CD4-positive, alpha-beta T cell treated with Interferon alpha-2 for 1 hour (primary cell): Measurements from ENCODE around the gene CHRNB1.

Experiments
- DNase-seq, 2 donors: peaks; one replicate each; pipeline ENCODE4 v3.0.0-alpha.2; 2020 to 2022

The CHRNB1 gene

GRCh38 chr17:7415784-7416183, 29.1 kb upstream of the CHRNB1 start:
- no peak for DNase-seq

- no peak for DNase-seq
These were observed 28.5 kb upstream of the CHRNB1 start for GRCh38 chr17:7416323-7416722.

- DNase-seq = no peak
These were observed 27.7 kb upstream of the CHRNB1 start for GRCh38 chr17:7417056-7417655.

- no peak for DNase-seq
These were observed 26.2 kb upstream of the CHRNB1 start for GRCh38 chr17:7418472-7419152.

- DNase-seq = no peak
These were observed 24.8 kb upstream of the CHRNB1 start, which contains the start of gene SPEM1 for GRCh38 chr17:7419819-7420610. TSS of gene SPEM1 (plus strand) at chr17:7420324. CDS start at chr17:7420385, 61 bp downstream.

- no peak for DNase-seq
These were observed 23.7 kb upstream of the CHRNB1 start for GRCh38 chr17:7421186-7421585.

- DNase-seq = no peak
These were observed 21.2 kb upstream of the CHRNB1 start for GRCh38 chr17:7423679-7424078.

- no peak for DNase-seq
These were observed 19.5 kb upstream of the CHRNB1 start, which contains the start of gene SPEM2 for GRCh38 chr17:7425316-7425715. TSS of gene SPEM2 (plus strand) at chr17:7425616. CDS start at chr17:7425689, 73 bp downstream.

GRCh38 chr17:7425756-7426155, 19.1 kb upstream of the CHRNB1 start:
- DNase-seq = no peak

- DNase-seq = no peak
These were observed 18.5 kb upstream of the CHRNB1 start for GRCh38 chr17:7426203-7426863.

- no peak for DNase-seq
These were observed 17.9 kb upstream of the CHRNB1 start for GRCh38 chr17:7426896-7427489.

- no peak for DNase-seq
These were observed 17.3 kb upstream of the CHRNB1 start for GRCh38 chr17:7427549-7427948.

GRCh38 chr17:7428557-7428956, 16.3 kb upstream of the CHRNB1 start, which contains the start of gene SPEM3:
TSS of gene SPEM3 (plus strand) at chr17:7428857. CDS start at chr17:7428903, 46 bp downstream.
- DNase-seq = no peak

GRCh38 chr17:7429722-7430121, 15.1 kb upstream of the CHRNB1 start:
- DNase-seq = no peak

- DNase-seq = no peak
These were observed 13.6 kb upstream of the CHRNB1 start for GRCh38 chr17:7431231-7431630.

GRCh38 chr17:7432296-7432695, 12.6 kb upstream of the CHRNB1 start:
- DNase-seq = no peak

GRCh38 chr17:7435676-7436555, 8.9 kb upstream of the CHRNB1 start:
- peak in 1 of 2 donors; percentile 44 for DNase-seq

GRCh38 chr17:7436556-7437368, 8.1 kb upstream of the CHRNB1 start:
- DNase-seq = peak; percentile 82 to 88

- no peak for DNase-seq
These were observed 7.4 kb upstream of the CHRNB1 start for GRCh38 chr17:7437369-7437863.

GRCh38 chr17:7437950-7438614, 6.8 kb upstream of the CHRNB1 start:
- DNase-seq = peak; percentile 61 to 71
